Thoracic aorta (tissue), 2 donors: ENCODE results near the gene BRAF. TPM values are rescaled to one million over a fixed set of nuclear protein-coding genes. Genes with fewer than 3 reads are reported as not detected.

Experiments
- ATAC-seq: fragments of 150-250 bp; one replicate; pipeline ENCODE4 v1.8.0; 2017; ENCODE audit warnings: low read depth; ENCODE audit not compliant: insufficient number of reproducible peaks, low FRiP score
- DNase-seq: peaks from one replicate; pipeline ENCODE4 v3.0.0-alpha.2; 2020; ENCODE audit warnings: low spot score
- H3K27ac ChIP-seq, 2 donors: fragments of 200-600 bp; sonication (generic); 1 replicate in 1 of 2; 2 replicates in 1 of 2; pipeline ENCODE4 v1.5.1; 2016; ENCODE audit warnings: mild to moderate bottlenecking in 2 of 2, moderate library complexity in 2 of 2
- H3K27me3 ChIP-seq: fragments of 200-600 bp; sonication (generic); replicated peaks from 2 replicates; pipeline ENCODE4 v1.6.0; 2016; ENCODE audit warnings: mild to moderate bottlenecking; ENCODE audit not compliant: insufficient read depth
- H3K36me3 ChIP-seq: fragments of 200-600 bp; sonication (generic); one replicate; pipeline ENCODE4 v1.5.1; 2016
- H3K4me1 ChIP-seq, 2 donors: fragments of 200-600 bp; sonication (generic); 1 replicate in 1 of 2; 2 replicates in 1 of 2; pipeline versions ENCODE4 v1.5.1 to v1.6.0; 2016; ENCODE audit warnings: low read depth in 2 of 2, mild to moderate bottlenecking in 1 of 2; ENCODE audit not compliant: control insufficient read depth in 1 of 2
- H3K4me3 ChIP-seq: fragments of 200-600 bp; sonication (generic); 2 replicates; pipeline ENCODE4 v1.5.1; 2016; ENCODE audit warnings: mild to moderate bottlenecking
- H3K9me3 ChIP-seq: fragments of 200-600 bp; sonication (generic); 2 replicates; pipeline ENCODE4 v1.5.1; 2016
- CTCF ChIP-seq: fragments of 200-600 bp; sonication (generic); IDR thresholded peaks from one replicate; pipeline ENCODE4 v1.5.1; 2019; ENCODE audit warnings: antibody characterized with exemption
- total RNA-seq, 2 donors: library from RNA; depleted of rRNA; stranded (reverse); fragments of >200 nt; gene quantifications; one replicate each; pipeline versions ENCODE4 v1.1.0 to v1.2.3, GENCODE V29; 2016

Gene BRAF
- total RNA-seq, 2 donors from 2014 or later: 31.5 to 62.2 TPM

GRCh38 chr7:140864732-140865131 lies 60.0 kb downstream of the BRAF start:
- TF ChIP-seq CTCF: no peak
- no peaks in the 10 kb centered on the region for H3K9me3 ChIP-seq
- H3K36me3 ChIP-seq: no peaks in the 10 kb centered on the region
- ATAC-seq (no peak), DNase-seq (no peak)
- no peaks in the 10 kb centered on the region for H3K27me3 ChIP-seq
- H3K4me1 ChIP-seq: peaks cover 0 to 4% of the 10 kb centered on the region in 2 donors
- H3K27ac ChIP-seq: no peak overlapping the region
- H3K4me3 ChIP-seq: no peak overlapping the region

- DNase-seq (no peak), ATAC-seq (no peak)
- H3K27me3 ChIP-seq: no peaks in the 10 kb centered on the region
- no peak overlapping the region for H3K27ac ChIP-seq
- H3K36me3 ChIP-seq: no peaks in the 10 kb centered on the region
- H3K4me3 ChIP-seq: no peak overlapping the region
- H3K4me1 ChIP-seq: peaks cover 3 to 4% of the 10 kb centered on the region in 2 donors
- no peaks in the 10 kb centered on the region for H3K9me3 ChIP-seq
- TF ChIP-seq CTCF: no peak
Observed at GRCh38 chr7:140863867-140864266, 60.9 kb downstream of the BRAF start.

- DNase-seq: no peak
- Histone ChIP-seq H3K27me3 (no peaks in the 10 kb centered on the region), H3K4me1 (peaks cover 3 to 4% of the 10 kb centered on the region in 2 donors), H3K27ac (no peak overlapping the region), H3K9me3 (no peaks in the 10 kb centered on the region), H3K36me3 (no peaks in the 10 kb centered on the region), H3K4me3 (no peak overlapping the region)
- no peak for ATAC-seq
- no peak for TF ChIP-seq CTCF
Observed at GRCh38 chr7:140863184-140863583, 61.5 kb downstream of the BRAF start.

- no peak overlapping the region for H3K4me3 ChIP-seq
- peaks cover 3 to 12% of the 10 kb centered on the region in 2 donors for H3K4me1 ChIP-seq
- no peak for DNase-seq
- no peaks in the 10 kb centered on the region for H3K27me3 ChIP-seq
- no peak for ATAC-seq
- H3K36me3 ChIP-seq: no peaks in the 10 kb centered on the region
- TF ChIP-seq CTCF: no peak
- H3K9me3 ChIP-seq: no peaks in the 10 kb centered on the region
- H3K27ac ChIP-seq: no peak overlapping the region
Observed at GRCh38 chr7:140857048-140857447, 67.7 kb downstream of the BRAF start.

- H3K4me1 ChIP-seq: no peaks in the 10 kb centered on the region
- H3K36me3 ChIP-seq: no peaks in the 10 kb centered on the region
- no peak overlapping the region for H3K27ac ChIP-seq
- H3K27me3 ChIP-seq: no peaks in the 10 kb centered on the region
- no peak for DNase-seq
- H3K9me3 ChIP-seq: no peaks in the 10 kb centered on the region
- TF ChIP-seq CTCF: no peak
- no peak for ATAC-seq
- H3K4me3 ChIP-seq: no peak overlapping the region
Observed at GRCh38 chr7:140841166-140841715, 83.5 kb downstream of the BRAF start.
